SU-DHL-6 (cell line): ENCODE results near the gene NAV3.

ENCODE experiments used
- H2AFZ ChIP-seq: fragments of 200-600 bp; sonication (generic); 2 replicates; pipeline ENCODE4 v1.6.1; 2014; ENCODE audit warnings: low read depth, mild to moderate bottlenecking, moderate library complexity, mixed read lengths, antibody characterized with exemption, low read length; ENCODE audit not compliant: severe bottlenecking
- H3F3A ChIP-seq: fragments of 200-600 bp; shearing (Covaris generic); 2 replicates; pipeline ENCODE4 v1.6.0; 2016; ENCODE audit warnings: antibody characterized with exemption, mild to moderate bottlenecking; ENCODE audit not compliant: insufficient read depth
- H3K27ac ChIP-seq: fragments of 200-600 bp; sonication (generic); 2 replicates; pipeline ENCODE4 v1.5.1; 2016; ENCODE audit warnings: low read depth, mild to moderate bottlenecking, low read length, moderate library complexity, mixed read lengths
- H3K27me3 ChIP-seq: fragments of 200-600 bp; sonication (generic), shearing (Covaris generic); 2 replicates; pipeline ENCODE4 v1.6.0; 2014; ENCODE audit warnings: mild to moderate bottlenecking, low read length
- H3K36me3 ChIP-seq: fragments of 200-600 bp; sonication (generic); 2 replicates; pipeline ENCODE4 v1.6.1; 2014; ENCODE audit warnings: mild to moderate bottlenecking, low read length, mixed read lengths
- H3K4me2 ChIP-seq: fragments of 300-600, 200-600 bp; shearing (Covaris generic), sonication (generic); 2 replicates; pipeline ENCODE4 v1.6.0; 2014; ENCODE audit warnings: low read length, low read depth, mild to moderate bottlenecking; ENCODE audit not compliant: poor library complexity, severe bottlenecking
- H3K4me3 ChIP-seq: fragments of 200-600 bp; sonication (generic); 2 replicates; pipeline ENCODE4 v1.5.1; 2014; ENCODE audit warnings: antibody characterized with exemption, low read length, mild to moderate bottlenecking, mixed read lengths; ENCODE audit not compliant: insufficient read depth, poor library complexity, severe bottlenecking
- H3K79me2 ChIP-seq: fragments of 200-600 bp; sonication (generic); 2 replicates; pipeline ENCODE4 v1.6.1; 2014; ENCODE audit warnings: mild to moderate bottlenecking, low read length, moderate library complexity; ENCODE audit not compliant: insufficient read depth
- H3K9ac ChIP-seq: fragments of 200-600 bp; sonication (generic); 2 replicates; pipeline ENCODE4 v1.7.0; 2014; ENCODE audit warnings: mild to moderate bottlenecking, low read length
- H3K9me2 ChIP-seq: fragments of 200-600 bp; sonication (generic); replicated peaks from 2 replicates; pipeline ENCODE4 v1.6.1; 2014; ENCODE audit warnings: low read length; ENCODE audit not compliant: insufficient read depth
- H3K9me3 ChIP-seq: fragments of 200-600 bp; sonication (generic); 2 replicates; pipeline ENCODE4 v1.6.1; 2014; ENCODE audit warnings: low read length, mixed read lengths; ENCODE audit not compliant: insufficient read depth
- H4K20me1 ChIP-seq: fragments of 200-600 bp; sonication (generic); 2 replicates; pipeline ENCODE4 v1.6.1; 2014; ENCODE audit warnings: low read depth, mild to moderate bottlenecking, antibody characterized with exemption, low read length, moderate library complexity, mixed read lengths
- EZH2phosphoT487 ChIP-seq: fragments of 200-600 bp; sonication (generic), shearing (Covaris generic); conservative IDR thresholded peaks from 2 replicates; pipeline ENCODE4 v1.6.1; 2018; ENCODE audit warnings: mild to moderate bottlenecking, antibody characterized with exemption, low read length, moderate library complexity, mixed read lengths
- TF ChIP-seq, protein P1 (sequence below): fragments of 200-600 bp; sonication (generic); IDR thresholded peaks from one replicate; pipeline ENCODE4 v1.5.1; 2017; ENCODE audit warnings: antibody characterized with exemption, mild to moderate bottlenecking, low read length, moderate library complexity; ENCODE audit not compliant: insufficient read depth, poor library complexity, severe bottlenecking

NAV3 gene

DNA sequence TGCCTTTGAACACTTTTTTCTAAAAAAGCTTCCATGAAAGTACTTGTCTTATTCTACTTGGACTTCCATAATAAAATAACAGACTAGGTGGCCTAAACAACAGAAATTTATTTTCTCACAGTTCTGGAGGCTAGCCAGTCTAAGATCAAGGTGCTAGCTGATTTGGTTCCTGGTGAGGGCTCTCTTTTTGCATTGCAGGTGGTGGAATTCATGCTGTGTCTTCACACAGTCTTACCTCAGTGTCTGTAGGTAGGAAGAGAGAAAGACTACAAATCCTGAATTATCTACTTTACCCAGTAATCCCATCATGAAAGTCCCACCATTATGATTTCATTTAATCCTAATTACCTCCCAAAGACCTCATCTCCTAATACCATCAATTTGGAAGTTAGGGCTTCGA is 356.0 kb downstream of the NAV3 start:
- no peak overlapping the region for H3K4me2 ChIP-seq
- no peaks in the 10 kb centered on the region for H4K20me1 ChIP-seq
- no peaks in the 10 kb centered on the region for H3K36me3 ChIP-seq

GRCh38 chr12:78187741-78188140 is 357.0 kb downstream of the NAV3 start:
- H3K27me3 ChIP-seq: no peaks in the 10 kb centered on the region
- H3K9ac ChIP-seq: no peak overlapping the region
- H4K20me1 ChIP-seq: no peaks in the 10 kb centered on the region
- no peaks in the 10 kb centered on the region for H3K79me2 ChIP-seq
- no peaks in the 10 kb centered on the region; the same call in 1 of the 2 replicates for H3K9me2 ChIP-seq
- H3F3A ChIP-seq: no peaks in the 10 kb centered on the region
- no peaks in the 10 kb centered on the region for H3K36me3 ChIP-seq
- no peak overlapping the region for H3K4me3 ChIP-seq
- no peak overlapping the region for H3K4me2 ChIP-seq
- TF ChIP-seq, protein P1, sequence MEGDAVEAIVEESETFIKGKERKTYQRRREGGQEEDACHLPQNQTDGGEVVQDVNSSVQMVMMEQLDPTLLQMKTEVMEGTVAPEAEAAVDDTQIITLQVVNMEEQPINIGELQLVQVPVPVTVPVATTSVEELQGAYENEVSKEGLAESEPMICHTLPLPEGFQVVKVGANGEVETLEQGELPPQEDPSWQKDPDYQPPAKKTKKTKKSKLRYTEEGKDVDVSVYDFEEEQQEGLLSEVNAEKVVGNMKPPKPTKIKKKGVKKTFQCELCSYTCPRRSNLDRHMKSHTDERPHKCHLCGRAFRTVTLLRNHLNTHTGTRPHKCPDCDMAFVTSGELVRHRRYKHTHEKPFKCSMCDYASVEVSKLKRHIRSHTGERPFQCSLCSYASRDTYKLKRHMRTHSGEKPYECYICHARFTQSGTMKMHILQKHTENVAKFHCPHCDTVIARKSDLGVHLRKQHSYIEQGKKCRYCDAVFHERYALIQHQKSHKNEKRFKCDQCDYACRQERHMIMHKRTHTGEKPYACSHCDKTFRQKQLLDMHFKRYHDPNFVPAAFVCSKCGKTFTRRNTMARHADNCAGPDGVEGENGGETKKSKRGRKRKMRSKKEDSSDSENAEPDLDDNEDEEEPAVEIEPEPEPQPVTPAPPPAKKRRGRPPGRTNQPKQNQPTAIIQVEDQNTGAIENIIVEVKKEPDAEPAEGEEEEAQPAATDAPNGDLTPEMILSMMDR: no peak
- no peak for TF ChIP-seq EZH2phosphoT487
- H3K9me3 ChIP-seq: no peaks in the 10 kb centered on the region
- no peak overlapping the region for H3K27ac ChIP-seq
- H2AFZ ChIP-seq: no peak overlapping the region

More for the DNA sequence above, 356.0 kb downstream of the NAV3 start:
- Histone ChIP-seq H3K9me3 (no peaks in the 10 kb centered on the region), H3K79me2 (no peaks in the 10 kb centered on the region), H3F3A (no peaks in the 10 kb centered on the region), H3K27ac (no peak overlapping the region), H3K9ac (no peak overlapping the region), H3K4me3 (no peak overlapping the region), H3K9me2 (no peaks in the 10 kb centered on the region; the same call in 1 of the 2 replicates), H2AFZ (no peak overlapping the region), H3K27me3 (no peaks in the 10 kb centered on the region)
- TF ChIP-seq, protein P1: no peak
- TF ChIP-seq EZH2phosphoT487: no peak

GRCh38 chr12:78189656-78190055 is 359.0 kb downstream of the NAV3 start:
- no peaks in the 10 kb centered on the region for H3K9me3 ChIP-seq

More at GRCh38 chr12:78189656-78190055, 359.0 kb downstream of the NAV3 start:
- H3K4me2 ChIP-seq: no peak overlapping the region
- H3K9ac ChIP-seq: no peak overlapping the region
- H3K4me3 ChIP-seq: no peak overlapping the region
- H4K20me1 ChIP-seq: no peaks in the 10 kb centered on the region
- H3K36me3 ChIP-seq: no peaks in the 10 kb centered on the region
- TF ChIP-seq, protein P1: no peak
- TF ChIP-seq EZH2phosphoT487: no peak
- H2AFZ ChIP-seq: no peak overlapping the region
- H3K9me2 ChIP-seq: no peaks in the 10 kb centered on the region; the same call in 1 of the 2 replicates
- no peaks in the 10 kb centered on the region for H3F3A ChIP-seq
- no peaks in the 10 kb centered on the region for H3K79me2 ChIP-seq
- no peak overlapping the region for H3K27ac ChIP-seq
- H3K27me3 ChIP-seq: no peaks in the 10 kb centered on the region
